GM19395 (cell line): ENCODE data around the gene SDK2.

Experiments
- ATAC-seq: cut with Tn5 transposase; IDR thresholded peaks from one replicate; pipeline ENCODE4 v1.9.1; 2021; ENCODE audit warnings: mild to moderate bottlenecking, moderate library complexity; ENCODE audit not compliant: unreplicated experiment

Gene SDK2

DNA sequence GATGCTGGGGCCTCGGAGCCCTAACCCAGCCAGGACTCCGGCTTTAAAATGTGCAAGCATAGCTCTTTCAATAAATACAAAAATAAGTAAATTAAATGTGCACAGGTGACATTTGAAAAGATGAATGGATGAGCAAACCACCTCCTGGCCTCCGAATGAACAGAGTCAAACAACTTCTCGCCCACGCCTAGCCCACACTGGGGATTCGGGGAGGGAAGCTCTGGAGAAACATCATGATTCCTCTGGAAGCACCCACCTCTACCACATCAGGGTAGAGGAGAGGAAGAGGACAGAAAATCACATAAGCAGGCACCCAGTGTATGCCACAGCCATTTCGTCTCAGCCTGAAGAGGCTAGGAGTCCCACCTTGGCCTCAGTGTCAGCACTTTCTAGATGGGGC, 105.8 kb downstream of the SDK2 start:
- ATAC-seq = no peak

DNA sequence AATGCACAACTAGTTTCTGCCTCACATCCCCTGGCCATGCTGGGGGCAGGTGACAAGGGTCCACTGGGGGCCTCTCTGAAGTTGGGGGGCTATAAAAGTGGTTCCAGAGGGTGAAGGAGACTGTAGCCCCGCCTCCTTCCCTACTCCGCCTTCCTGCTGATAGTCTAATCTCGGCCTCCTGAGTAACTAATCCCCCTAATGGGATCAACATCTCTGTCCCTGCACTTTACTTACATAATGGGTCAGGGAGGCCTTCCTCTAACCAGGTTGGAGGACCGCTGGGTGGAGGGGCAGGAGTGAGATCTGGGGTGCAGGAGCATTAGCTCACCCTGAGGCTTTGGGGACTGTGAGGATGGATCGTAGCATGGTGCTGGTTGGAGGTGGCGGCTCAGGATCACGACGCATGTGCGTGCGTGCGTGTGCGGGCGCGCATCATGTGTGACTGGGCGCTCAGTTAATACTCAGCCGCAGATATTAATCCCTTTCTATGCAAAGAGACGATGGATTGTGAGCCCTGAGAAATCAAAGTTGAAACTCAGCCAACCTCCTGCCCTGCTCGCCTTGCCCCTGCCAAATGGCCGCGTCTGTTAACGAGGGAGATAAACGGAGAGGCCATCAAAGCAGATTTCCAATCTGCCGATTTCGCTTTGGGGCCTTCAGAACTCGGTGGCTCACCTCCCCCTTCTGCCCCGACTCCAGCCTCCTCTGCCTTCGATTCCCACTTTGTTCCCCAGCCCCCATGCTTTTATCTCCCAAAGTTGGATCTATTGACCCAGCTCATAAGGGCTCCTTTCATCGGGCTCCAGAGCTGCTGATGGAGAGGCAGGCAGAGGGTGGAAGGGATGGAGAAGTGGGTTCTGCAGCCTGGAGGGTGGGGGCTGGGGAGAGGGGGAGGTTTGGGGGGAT, 107.3 kb downstream of the SDK2 start:
- no peak for ATAC-seq

GRCh38 chr17:73535746-73536145, 108.5 kb downstream of the SDK2 start:
- ATAC-seq = no peak

DNA sequence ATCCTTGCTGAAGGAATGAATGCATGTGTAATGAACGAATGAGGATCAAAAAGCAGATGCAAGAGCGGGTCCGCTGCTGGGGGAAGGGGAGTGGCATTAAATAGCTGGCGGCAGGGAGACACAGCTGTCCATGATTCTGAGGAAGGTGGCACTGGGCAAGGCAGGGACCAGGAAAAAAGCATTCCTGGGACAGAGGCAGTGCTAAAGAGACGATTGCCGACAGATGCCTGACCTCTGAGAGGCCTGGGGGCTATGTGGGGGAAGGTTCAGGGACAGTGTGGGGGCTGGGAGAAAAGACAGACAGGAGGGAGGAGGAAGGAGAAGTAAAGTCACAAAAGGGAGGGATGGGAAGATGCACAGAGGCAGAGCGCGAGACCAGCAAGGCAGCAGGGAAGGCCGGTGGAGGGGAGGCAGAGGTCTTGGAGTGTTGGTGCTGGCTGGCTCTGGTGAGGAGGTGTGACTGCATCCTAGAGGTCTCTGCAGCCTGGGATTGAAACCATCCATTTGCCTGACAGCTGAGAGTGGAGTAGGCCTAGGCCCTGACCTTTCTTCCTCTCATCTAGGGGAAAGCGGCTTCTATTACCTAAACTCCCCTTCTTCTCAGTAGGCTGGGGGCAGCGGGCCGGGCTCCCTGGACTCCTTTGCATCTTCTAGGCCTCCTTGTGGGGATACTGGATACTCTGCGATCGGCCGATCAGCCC, 109.9 kb downstream of the SDK2 start:
- ATAC-seq = no peak

- ATAC-seq = no peak
Measured at GRCh38 chr17:73533781-73534180, 110.5 kb downstream of the SDK2 start.

- no peak for ATAC-seq
Measured at GRCh38 chr17:73533127-73533526, 111.1 kb downstream of the SDK2 start.

DNA sequence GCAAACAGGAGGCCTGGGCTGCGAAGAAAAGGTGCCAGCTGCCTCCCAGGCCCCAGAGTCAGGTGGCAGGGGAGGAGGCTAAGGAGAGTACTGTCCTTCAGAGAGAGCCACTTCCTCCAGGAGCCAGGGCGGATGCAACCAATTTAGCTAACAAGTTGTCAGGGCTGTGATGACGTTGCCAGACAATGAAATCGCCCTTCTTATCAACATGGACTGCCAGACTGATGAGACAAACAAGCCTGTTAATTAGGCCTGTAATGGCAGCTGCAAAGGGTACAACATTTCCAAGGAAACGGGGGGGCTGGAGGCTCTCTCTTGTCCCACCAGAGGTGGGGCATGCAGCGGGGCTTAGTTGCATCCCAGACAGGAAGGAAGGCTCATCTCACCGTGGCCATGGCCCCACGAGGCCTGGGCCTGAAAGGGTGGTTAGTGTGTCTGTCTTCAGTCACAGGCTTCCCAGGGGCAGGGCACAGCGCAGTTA, 111.8 kb downstream of the SDK2 start:
- ATAC-seq = no peak

- no peak for ATAC-seq
Measured at GRCh38 chr17:73531158-73531557, 113.1 kb downstream of the SDK2 start.

GRCh38 chr17:73528679-73529078, 115.6 kb downstream of the SDK2 start:
- no peak for ATAC-seq

DNA sequence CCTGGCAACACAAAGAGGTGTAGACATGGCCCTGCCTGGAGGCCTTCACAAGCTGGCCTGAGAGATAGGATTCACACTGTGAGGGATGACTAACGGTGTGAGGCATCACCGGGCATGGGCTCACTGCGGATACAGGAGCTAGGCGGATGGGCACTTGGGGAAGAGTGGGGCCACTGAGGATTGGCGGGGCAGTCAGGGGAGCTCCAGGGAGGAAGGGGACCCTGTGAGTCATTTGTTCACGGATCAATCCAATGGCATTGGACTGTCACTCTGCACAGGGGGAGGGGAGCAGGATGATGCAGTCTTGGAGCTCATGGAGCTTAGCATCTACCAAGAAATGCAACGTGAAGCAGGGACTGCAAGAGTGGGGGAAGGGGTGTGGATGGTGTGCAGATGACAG, 117.3 kb downstream of the SDK2 start:
- no peak for ATAC-seq

GRCh38 chr17:73524941-73525679, 119.1 kb downstream of the SDK2 start:
- ATAC-seq = no peak

- ATAC-seq = no peak
Measured at GRCh38 chr17:73522696-73523095, 121.5 kb downstream of the SDK2 start.

GRCh38 chr17:73522107-73522506, 122.1 kb downstream of the SDK2 start:
- no peak for ATAC-seq

DNA sequence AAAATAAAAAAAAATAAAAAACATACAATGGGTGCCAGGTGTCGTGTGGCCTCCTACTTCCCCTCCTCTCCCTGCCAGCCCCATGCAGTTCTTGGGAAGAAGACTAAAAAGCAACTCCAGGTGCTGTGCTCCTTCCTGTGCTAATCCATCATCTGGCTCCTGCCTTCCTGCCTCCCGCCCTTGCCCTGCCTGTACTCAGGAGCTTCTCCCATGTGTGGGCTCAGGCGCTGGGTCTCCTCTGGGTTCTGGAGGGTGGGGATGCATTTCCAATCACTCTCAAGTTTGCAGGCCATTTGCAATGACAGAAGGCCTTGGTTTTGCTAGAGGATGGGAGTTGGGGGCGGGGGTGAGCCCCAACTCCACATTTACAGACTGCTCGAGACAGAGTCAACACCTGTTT, 122.9 kb downstream of the SDK2 start:
- ATAC-seq = no peak

DNA sequence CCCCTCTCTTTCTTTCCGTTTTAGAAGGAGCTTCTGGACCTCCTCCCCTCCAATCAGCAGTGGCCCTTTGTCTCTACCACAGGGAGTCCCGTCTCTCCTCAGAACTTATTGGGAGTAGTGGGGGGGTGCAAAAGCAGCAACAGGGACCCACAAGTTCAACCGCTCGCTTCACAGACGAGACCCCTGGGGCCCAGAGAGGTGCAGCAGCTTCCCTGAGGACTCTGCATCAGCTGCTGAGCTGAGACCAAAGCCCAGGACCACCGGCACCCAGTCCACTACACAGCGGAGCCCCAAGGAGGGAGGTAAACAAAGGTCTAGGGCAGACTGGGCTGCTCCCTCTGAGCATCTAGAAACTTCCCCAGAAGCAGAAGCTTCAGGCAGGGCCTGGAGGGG, 123.9 kb downstream of the SDK2 start:
- ATAC-seq = no peak

DNA sequence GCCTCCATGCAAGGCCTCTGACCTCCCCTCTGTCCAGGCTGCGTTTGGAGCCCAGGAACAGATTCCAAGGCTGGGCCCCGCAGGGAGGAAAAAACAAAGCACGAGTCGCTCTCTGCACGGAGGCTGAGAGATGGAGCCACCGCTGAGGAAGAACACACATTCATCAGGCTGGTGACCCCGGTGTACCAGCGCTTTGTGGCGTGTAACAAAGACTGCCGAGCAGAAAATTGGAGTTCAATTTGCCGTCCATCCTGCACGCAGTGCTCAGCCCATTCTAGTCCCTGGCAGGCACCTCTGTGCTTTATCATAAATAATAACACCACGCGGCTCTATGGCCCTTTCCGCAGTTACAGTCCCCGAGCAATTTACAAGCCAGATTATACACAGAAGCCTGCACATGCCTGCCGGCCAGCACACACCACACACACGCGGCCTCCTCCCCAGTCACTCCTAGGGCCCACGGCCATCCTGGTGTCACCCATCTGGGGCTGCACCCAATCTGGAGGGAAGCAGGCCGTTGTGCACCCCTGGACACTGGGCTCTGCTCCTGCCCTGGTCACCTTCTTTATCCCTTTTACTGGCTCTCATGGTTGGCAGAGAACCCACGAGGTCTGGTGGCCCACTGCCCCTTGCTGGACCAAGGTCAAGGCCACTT, 124.4 kb downstream of the SDK2 start:
- ATAC-seq = no peak

DNA sequence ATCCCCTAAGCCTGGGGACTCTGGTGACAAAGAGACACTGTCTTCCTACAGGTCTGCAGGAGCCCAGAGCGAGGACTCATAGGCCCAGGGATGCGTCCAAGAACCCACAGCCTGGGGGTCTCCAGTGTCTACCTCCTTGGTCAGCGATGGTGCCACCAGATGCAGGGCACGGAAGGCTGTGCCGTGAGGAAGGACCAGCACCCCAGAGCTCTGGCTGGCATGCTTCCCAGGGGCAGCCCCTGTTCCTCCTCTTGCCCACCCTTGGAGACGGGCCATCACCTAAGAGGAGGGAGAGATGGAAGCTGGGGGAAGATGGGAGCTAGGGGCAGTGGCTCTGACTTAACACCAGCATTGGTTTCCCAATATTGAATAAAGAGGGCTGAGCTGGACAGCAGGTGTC, 125.2 kb downstream of the SDK2 start:
- no peak for ATAC-seq

DNA sequence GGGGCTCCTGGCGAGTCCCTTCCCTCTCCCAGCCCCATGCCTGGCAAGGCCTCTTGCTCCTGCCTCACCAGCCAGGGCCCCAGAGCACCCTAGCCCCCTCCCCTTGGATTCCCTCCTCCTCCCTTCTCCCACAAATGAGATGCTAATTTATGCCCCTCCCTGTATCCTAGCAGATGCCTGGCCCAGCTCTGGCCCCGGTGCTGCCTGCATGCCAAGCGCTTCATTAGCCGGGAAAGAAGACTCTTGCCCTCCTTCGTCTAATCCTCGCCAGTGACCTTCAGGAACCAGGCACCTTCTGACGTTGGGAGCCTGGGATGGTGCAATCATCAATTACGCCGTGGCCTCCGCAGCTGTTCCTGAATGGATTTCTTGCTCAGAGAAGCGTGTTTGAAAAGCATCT, 127.8 kb downstream of the SDK2 start:
- no peak for ATAC-seq

DNA sequence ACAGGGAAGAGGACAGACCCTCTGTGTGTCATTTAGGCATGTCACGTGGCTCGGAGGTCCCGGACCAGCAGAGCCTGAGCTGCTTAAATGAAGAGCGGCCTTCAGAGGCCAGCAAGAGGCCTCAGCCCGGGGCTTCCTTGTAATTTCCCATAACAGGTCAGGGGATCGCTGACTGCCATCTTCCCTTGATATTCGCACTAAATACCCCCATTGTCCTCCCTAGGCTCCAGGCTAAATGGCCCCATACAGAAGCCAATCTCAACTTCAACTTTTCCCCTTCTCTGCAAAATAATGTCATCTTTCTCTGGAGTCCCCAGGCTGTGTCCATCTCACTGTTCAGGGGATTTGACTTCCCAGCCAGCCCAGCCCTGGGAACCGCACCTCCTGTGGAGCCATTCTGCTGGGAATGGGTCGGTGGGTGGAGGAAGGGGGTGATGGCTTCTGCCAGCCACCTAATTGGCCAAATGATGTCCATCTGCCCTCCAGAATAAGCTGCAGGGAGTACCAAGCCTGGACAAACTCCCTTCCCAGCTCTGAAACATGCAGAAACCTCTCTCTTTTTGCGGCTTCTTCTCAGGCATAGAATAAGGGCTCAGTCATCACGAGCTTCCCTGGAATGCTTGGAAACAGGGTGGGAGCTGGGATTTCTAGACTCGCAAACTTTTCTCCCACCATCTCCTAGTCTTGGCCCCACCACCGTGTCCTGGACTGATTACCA, 129.9 kb downstream of the SDK2 start:
- no peak for ATAC-seq

DNA sequence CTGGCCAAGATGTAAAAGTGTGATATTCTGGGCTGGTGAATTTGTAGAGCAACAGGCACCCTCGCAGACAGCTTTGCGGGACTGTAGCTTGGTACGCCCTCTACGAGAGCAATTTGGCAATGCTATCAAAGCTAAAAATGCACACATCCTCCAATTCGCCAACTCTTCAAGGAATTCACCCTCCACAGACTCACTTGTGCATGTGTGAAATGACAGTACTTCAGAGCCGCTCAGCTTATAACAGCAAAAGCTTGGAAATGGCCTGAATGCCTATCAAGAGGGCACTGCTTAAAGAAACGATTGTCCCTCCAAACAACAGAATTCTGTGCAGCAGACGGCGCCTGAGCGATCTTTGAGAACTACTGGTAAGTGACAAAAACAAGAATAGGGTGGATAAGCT, 130.8 kb downstream of the SDK2 start:
- ATAC-seq = no peak
